ENCODE results near the gene HOXD4.

HOXD4 gene

DNA sequence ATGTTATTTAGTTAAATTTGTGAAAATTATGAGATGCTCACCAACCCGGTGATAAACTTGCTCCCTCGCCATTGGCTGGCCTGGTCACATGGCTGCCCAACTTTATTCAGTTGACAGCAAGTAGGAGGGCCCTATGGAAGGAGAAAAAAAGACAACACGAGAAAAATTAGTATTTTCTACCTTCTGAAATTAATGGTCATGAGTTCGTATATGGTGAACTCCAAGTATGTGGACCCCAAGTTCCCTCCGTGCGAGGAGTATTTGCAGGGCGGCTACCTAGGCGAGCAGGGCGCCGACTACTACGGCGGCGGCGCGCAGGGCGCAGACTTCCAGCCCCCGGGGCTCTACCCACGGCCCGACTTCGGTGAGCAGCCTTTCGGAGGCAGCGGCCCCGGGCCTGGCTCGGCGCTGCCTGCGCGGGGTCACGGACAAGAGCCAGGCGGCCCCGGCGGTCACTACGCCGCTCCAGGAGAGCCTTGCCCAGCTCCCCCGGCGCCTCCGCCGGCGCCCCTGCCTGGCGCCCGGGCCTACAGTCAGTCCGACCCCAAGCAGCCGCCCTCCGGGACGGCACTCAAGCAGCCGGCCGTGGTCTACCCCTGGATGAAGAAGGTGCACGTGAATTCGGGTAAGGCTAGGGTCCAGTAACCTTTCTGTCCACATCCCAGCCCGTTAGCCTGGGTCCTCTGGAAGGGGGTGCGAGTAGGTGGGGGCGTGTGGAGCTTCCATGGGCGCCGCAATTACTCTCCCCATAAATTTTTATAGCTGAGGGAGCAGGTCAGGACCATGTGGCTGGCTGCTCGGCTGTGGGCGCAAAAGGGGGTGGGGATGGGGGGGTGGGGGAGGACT, at the start of gene HOXD4:
HOXD4 (plus strand) TSS at position 109 of the 846 bp plus-strand sequence; CDS start at position 193, 84 bp downstream.
- H3K4me3 ChIP-seq (ENCODE audit: low read length), result peak within 1 kb of the TSS; percentile 31
- TF ChIP-seq, protein P1, sequence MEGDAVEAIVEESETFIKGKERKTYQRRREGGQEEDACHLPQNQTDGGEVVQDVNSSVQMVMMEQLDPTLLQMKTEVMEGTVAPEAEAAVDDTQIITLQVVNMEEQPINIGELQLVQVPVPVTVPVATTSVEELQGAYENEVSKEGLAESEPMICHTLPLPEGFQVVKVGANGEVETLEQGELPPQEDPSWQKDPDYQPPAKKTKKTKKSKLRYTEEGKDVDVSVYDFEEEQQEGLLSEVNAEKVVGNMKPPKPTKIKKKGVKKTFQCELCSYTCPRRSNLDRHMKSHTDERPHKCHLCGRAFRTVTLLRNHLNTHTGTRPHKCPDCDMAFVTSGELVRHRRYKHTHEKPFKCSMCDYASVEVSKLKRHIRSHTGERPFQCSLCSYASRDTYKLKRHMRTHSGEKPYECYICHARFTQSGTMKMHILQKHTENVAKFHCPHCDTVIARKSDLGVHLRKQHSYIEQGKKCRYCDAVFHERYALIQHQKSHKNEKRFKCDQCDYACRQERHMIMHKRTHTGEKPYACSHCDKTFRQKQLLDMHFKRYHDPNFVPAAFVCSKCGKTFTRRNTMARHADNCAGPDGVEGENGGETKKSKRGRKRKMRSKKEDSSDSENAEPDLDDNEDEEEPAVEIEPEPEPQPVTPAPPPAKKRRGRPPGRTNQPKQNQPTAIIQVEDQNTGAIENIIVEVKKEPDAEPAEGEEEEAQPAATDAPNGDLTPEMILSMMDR (conservative IDR thresholded peaks at IDR 0.05; ENCODE audit: low read length), result no peak
- no peak for DNase-seq (ENCODE audit: low read depth)

DNA sequence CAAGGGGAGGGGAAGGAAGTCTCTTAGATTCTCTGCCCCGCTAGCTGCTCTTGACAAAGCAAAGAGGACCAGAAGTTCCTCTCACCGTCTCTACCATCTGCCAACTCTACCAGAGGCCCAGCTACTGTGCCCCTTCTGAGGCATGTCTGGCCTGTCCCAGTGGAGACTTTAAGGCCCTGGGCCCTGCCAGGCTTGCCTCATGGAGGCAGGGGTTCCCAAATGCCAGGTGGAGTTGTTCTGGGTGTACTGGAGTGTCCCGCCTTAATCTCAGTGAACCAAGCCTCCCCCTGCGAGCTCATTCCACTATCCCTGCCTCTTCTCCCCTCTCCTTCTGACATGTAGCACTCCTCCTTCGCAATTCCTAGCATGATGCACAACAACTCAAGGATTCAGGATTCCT, 49.5 kb upstream of the HOXD4 start:
- TF ChIP-seq, protein P1 (conservative IDR thresholded peaks at IDR 0.05; ENCODE audit: low read length), result no peak
- DNase-seq (ENCODE audit: low read depth), result no peak
- no peak overlapping the region for H3K4me3 ChIP-seq (ENCODE audit: low read length)

DNA sequence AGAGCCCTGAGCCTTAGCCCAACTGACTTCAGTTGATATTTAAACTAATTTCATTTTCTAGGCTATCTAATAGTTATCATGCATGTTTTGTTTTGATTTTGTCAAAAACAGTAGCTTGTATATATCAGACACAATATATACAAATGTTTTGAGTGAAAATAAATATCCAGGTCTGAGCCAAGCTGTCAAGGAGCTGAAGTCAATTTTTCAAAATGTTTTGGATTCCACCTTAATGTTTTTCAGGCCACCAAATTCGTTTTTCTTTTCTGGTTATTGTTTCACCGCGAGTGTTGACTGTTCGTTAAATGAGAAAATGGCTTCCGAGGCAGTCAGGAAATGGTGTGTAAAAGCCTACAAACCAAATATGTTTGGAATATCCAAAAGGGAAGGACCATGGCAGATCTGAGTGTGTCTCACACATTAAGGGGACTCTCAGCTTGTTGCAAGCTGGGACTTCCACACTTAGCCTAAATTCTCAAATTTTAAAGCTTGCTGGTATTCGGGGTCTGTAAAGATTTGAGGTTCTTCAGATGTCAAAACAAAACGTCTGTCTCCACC, 49.0 kb upstream of the HOXD4 start:
- DNase-seq (ENCODE audit: low read depth), result no peak
- no peak overlapping the region for H3K4me3 ChIP-seq (ENCODE audit: low read length)
- TF ChIP-seq, protein P1 (conservative IDR thresholded peaks at IDR 0.05; ENCODE audit: low read length), result no peak

- TF ChIP-seq, protein P1 (conservative IDR thresholded peaks at IDR 0.05; ENCODE audit: low read length), result no peak
- H3K4me3 ChIP-seq (ENCODE audit: low read length), result no peak overlapping the region
- DNase-seq (ENCODE audit: low read depth), result no peak
Measured at GRCh38 chr2:176103194-176103593, 48.2 kb upstream of the HOXD4 start.

GRCh38 chr2:176103742-176104315, 47.5 kb upstream of the HOXD4 start:
- TF ChIP-seq, protein P1 (conservative IDR thresholded peaks at IDR 0.05; ENCODE audit: low read length), result no peak
- DNase-seq (ENCODE audit: low read depth), result no peak
- H3K4me3 ChIP-seq (ENCODE audit: low read length), result no peak overlapping the region; the same call in 1 of the 2 replicates

- TF ChIP-seq, protein P1 (conservative IDR thresholded peaks at IDR 0.05; ENCODE audit: low read length), result no peak
- peak; percentile 45 for DNase-seq (ENCODE audit: low read depth)
- peak overlapping the region; percentile 22 for H3K4me3 ChIP-seq (ENCODE audit: low read length)
Measured at GRCh38 chr2:176104316-176105077, 46.9 kb upstream of the HOXD4 start.

Data from AG10803 (cell line).